Activated naive CD8-positive, alpha-beta T cell treated with anti-CD3 and anti-CD28 coated beads, Interleukin-2, amount 50 U/mL, for 16 hours (primary cell): ENCODE measurements around the gene MIPOL1.

ENCODE experiments used
- DNase-seq: peaks from one replicate; pipeline ENCODE4 v3.0.0-alpha.2; 2020; ENCODE audit warnings: low read depth, low spot score

MIPOL1 gene

GRCh38 chr14:37587131-37587803, 389.5 kb downstream of the MIPOL1 start:
- no peak for DNase-seq

- DNase-seq = no peak
These were observed 390.3 kb downstream of the MIPOL1 start for GRCh38 chr14:37587881-37588666.

GRCh38 chr14:37588667-37588955, 390.9 kb downstream of the MIPOL1 start:
- no peak for DNase-seq

GRCh38 chr14:37588956-37589714, 391.4 kb downstream of the MIPOL1 start:
- DNase-seq = no peak

- no peak for DNase-seq
These were observed 392.1 kb downstream of the MIPOL1 start for GRCh38 chr14:37589715-37590427.

GRCh38 chr14:37590428-37591139, 392.8 kb downstream of the MIPOL1 start:
- DNase-seq = no peak

- no peak for DNase-seq
These were observed 393.7 kb downstream of the MIPOL1 start for GRCh38 chr14:37591311-37591940.

- no peak for DNase-seq
These were observed 394.3 kb downstream of the MIPOL1 start for GRCh38 chr14:37591941-37592481.

- DNase-seq = no peak
These were observed 395.0 kb downstream of the MIPOL1 start for GRCh38 chr14:37592482-37593408.

- DNase-seq = no peak
These were observed 395.9 kb downstream of the MIPOL1 start for GRCh38 chr14:37593511-37594237.

GRCh38 chr14:37594238-37594970, 396.7 kb downstream of the MIPOL1 start:
- DNase-seq = no peak

GRCh38 chr14:37594971-37595808, 397.5 kb downstream of the MIPOL1 start, which contains the start of the genes FOXA1 and TTC6:
Gene FOXA1, minus strand, starts transcription at chr14:37595249. Its CDS starts 277 bp downstream, at chr14:37594972.
Gene TTC6, plus strand, starts transcription at chr14:37595629. Its CDS starts 26,436 bp downstream, at chr14:37622065.
- DNase-seq = no peak

GRCh38 chr14:37595809-37596621, 398.3 kb downstream of the MIPOL1 start:
- no peak for DNase-seq

GRCh38 chr14:37596790-37597472, 399.2 kb downstream of the MIPOL1 start:
- no peak for DNase-seq

- DNase-seq = no peak
These were observed 399.8 kb downstream of the MIPOL1 start for GRCh38 chr14:37597538-37597913.
